Smooth muscle cell (in vitro differentiated cells): Measurements from ENCODE around the gene POU3F1. TPM values are rescaled to one million over a fixed set of nuclear protein-coding genes. Genes with fewer than 3 reads are reported as not detected.

Experiments
- DNase-seq: peaks from one replicate; lab custom pipeline; 2025; ENCODE audit not compliant: unreplicated experiment; lab: John Stamatoyannopoulos, UW
- H2AFZ ChIP-seq: fragments of 200-600 bp; sonication (generic); 2 replicates; pipeline ENCODE4 v1.6.0; 2016; ENCODE audit warnings: antibody characterized with exemption, low read depth, mild to moderate bottlenecking
- H3F3A ChIP-seq: fragments of 200-600 bp; sonication (generic); 2 replicates; pipeline ENCODE4 v1.6.0; 2017; ENCODE audit warnings: antibody characterized with exemption, low read depth
- H3K27ac ChIP-seq: fragments of 200-600 bp; sonication (generic); 2 replicates; pipeline ENCODE4 v1.5.1; 2016; ENCODE audit warnings: low read depth, mild to moderate bottlenecking
- H3K27me3 ChIP-seq: fragments of 200-600 bp; sonication (generic); 2 replicates; pipeline ENCODE4 v1.6.1; 2016; ENCODE audit warnings: low read depth, mild to moderate bottlenecking
- H3K36me3 ChIP-seq: fragments of 200-600 bp; sonication (generic); 2 replicates; pipeline ENCODE4 v1.5.1; 2016; ENCODE audit warnings: low read depth
- H3K4me1 ChIP-seq: fragments of 200-600 bp; sonication (generic); 2 replicates; pipeline ENCODE4 v1.5.1; 2016; ENCODE audit warnings: low read depth
- H3K4me2 ChIP-seq: fragments of 200-600 bp; sonication (generic); 2 replicates; pipeline ENCODE4 v1.6.0; 2016; ENCODE audit warnings: mild to moderate bottlenecking
- H3K4me3 ChIP-seq: fragments of 200-600 bp; sonication (generic); 2 replicates; pipeline ENCODE4 v1.5.1; 2016; ENCODE audit warnings: mild to moderate bottlenecking
- H3K79me2 ChIP-seq: fragments of 200-600 bp; sonication (generic); 2 replicates; pipeline ENCODE4 v1.6.0; 2016; ENCODE audit warnings: low read depth, mild to moderate bottlenecking
- H3K9ac ChIP-seq: fragments of 200-600 bp; sonication (generic); 2 replicates; pipeline ENCODE4 v1.6.0; 2016; ENCODE audit warnings: low read depth
- H3K9me3 ChIP-seq: fragments of 200-600 bp; sonication (generic); replicated peaks from 2 replicates; pipeline ENCODE4 v1.5.1; 2016; ENCODE audit warnings: low read depth
- H4K20me1 ChIP-seq: fragments of 200-600 bp; sonication (generic); 2 replicates; pipeline ENCODE4 v1.6.0; 2016; ENCODE audit warnings: low read depth
- CTCF ChIP-seq: fragments of 200-600 bp; sonication (generic); IDR thresholded peaks from 2 replicates; pipeline ENCODE4 v1.5.1; 2017; ENCODE audit warnings: borderline replicate concordance, mild to moderate bottlenecking, antibody characterized with exemption; ENCODE audit not compliant: insufficient read depth, poor library complexity, severe bottlenecking
- WGBS: methylation state at CpG from one replicate; pipeline ENCODE4 v1.1.7; 2016; ENCODE audit warnings: low lambda C conversion rate; 5-methylcytosine and 5-hydroxymethylcytosine counted together
- polyA plus RNA-seq: library from polyadenylated mRNA; unstranded; fragments of >200 nt; fragmentation: Nextera tagmentation; extraction: Ambion mirVana; gene quantifications from 2 replicates; pipeline ENCODE4 v1.2.1, GENCODE V29; 2016
- total RNA-seq: library from RNA; depleted of rRNA; stranded (reverse); fragments of >200 nt; gene quantifications from 2 replicates; pipeline ENCODE4 v1.2.3, GENCODE V29; 2014

Gene POU3F1
- total and polyA plus RNA-seq, 2 experiments from 2014 or later = 0.55 TPM; not detected in 1

GRCh38 chr1:38000233-38000528, 46.4 kb downstream of the POU3F1 start:
- H3K27me3 ChIP-seq = no peaks in the 10 kb centered on the region
- peaks cover 23% of the 10 kb centered on the region for H4K20me1 ChIP-seq
- H3F3A ChIP-seq = peaks cover 48% of the 10 kb centered on the region
- TF ChIP-seq CTCF = no peak
- peak overlapping the region; percentile 99 for H3K27ac ChIP-seq
- H3K79me2 ChIP-seq = peaks cover 58% of the 10 kb centered on the region
- H2AFZ ChIP-seq = no peak overlapping the region
- WGBS = 27% methylated on average over 2 of the region's 2 CpGs
- H3K4me3 ChIP-seq = peak overlapping the region; percentile 18
- H3K9me3 ChIP-seq = no peaks in the 10 kb centered on the region
- H3K36me3 ChIP-seq = no peaks in the 10 kb centered on the region
- peaks cover 38% of the 10 kb centered on the region for H3K4me1 ChIP-seq
- peak overlapping the region; percentile 87 for H3K9ac ChIP-seq
- H3K4me2 ChIP-seq = peak overlapping the region; percentile 97
- DNase-seq = no peak

- Histone ChIP-seq H3F3A (peaks cover 51% of the 10 kb centered on the region), H3K4me2 (peak overlapping the region; percentile 97), H3K9me3 (no peaks in the 10 kb centered on the region), H3K9ac (peak overlapping the region; percentile 87), H3K27me3 (no peaks in the 10 kb centered on the region), H3K36me3 (no peaks in the 10 kb centered on the region), H3K27ac (peak overlapping the region; percentile 99), H4K20me1 (peaks cover 21% of the 10 kb centered on the region), H2AFZ (no peak overlapping the region), H3K4me3 (peak overlapping the region; percentile 18), H3K79me2 (peaks cover 53% of the 10 kb centered on the region), H3K4me1 (peaks cover 38% of the 10 kb centered on the region)
- no peak for DNase-seq
- 10% methylated on average over 9 of the region's 9 CpGs for WGBS
- no peak for TF ChIP-seq CTCF
Measured at GRCh38 chr1:37999430-38000232, 47.0 kb downstream of the POU3F1 start.

GRCh38 chr1:37998913-37999429, 47.6 kb downstream of the POU3F1 start:
- Histone ChIP-seq H3K79me2 (peaks cover 46% of the 10 kb centered on the region), H3K36me3 (no peaks in the 10 kb centered on the region), H3K4me1 (peaks cover 38% of the 10 kb centered on the region), H4K20me1 (peaks cover 14% of the 10 kb centered on the region), H3K4me3 (no peak overlapping the region), H3K9me3 (no peaks in the 10 kb centered on the region), H3K4me2 (peak overlapping the region; percentile 97), H3K27ac (peak overlapping the region; percentile 99), H3K27me3 (no peaks in the 10 kb centered on the region), H3K9ac (peak overlapping the region; percentile 87), H2AFZ (no peak overlapping the region), H3F3A (peaks cover 51% of the 10 kb centered on the region)
- no peak for DNase-seq
- no peak for TF ChIP-seq CTCF
- 83% methylated on average over 16 of the region's 16 CpGs for WGBS
